CD4-positive, alpha-beta T cell treated with Interleukin-10 for 1 hour (primary cell): ENCODE results near the gene DBNL.

ENCODE experiments used
- DNase-seq: peaks from one replicate; pipeline ENCODE4 v3.0.0-alpha.2; 2020

The DBNL gene

GRCh38 chr7:44045226-44046014 lies 918 bp downstream of the DBNL start:
- DNase-seq: peak; percentile 28

DNA sequence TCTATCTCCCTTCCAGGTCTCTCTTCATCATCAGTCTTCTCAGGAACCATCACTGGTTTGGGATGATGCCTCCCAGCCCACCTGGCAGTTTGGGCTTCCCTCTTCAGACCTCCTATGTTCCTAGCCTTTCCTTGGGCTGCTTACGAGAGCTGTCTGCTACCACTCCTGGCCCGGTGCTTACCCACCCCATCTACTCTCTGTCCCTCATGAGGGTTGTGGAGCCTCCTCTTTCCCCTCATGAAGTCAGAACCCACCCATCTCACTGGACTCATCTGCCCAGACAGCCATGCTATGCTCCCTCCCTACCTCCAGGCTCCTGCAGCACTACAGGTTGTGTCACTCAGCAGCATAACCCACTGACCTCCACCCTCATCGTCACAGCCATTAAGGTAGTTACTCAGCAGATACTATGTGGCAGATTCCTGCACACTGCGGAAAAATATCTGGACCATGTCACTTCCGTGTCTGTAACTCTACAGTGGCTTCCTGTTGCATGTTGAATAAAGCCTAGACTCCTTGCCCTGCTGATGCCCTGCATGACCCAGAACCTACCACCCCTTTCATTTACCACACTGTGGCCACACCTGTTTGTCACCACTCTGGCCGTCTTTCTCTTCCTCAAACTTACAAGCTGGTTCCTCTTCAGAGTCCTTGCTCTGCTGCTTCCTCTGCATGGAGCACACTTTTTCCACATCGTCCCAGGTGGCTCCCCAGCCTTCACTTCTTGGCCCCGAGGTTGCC lies 2.0 kb downstream of the DBNL start:
- DNase-seq: peak; percentile 62

GRCh38 chr7:44048031-44048795 lies 3.7 kb downstream of the DBNL start:
- DNase-seq: no peak

- DNase-seq: no peak
Measured at GRCh38 chr7:44050121-44050914, 5.8 kb downstream of the DBNL start.

GRCh38 chr7:44050915-44051560 lies 6.5 kb downstream of the DBNL start:
- DNase-seq: no peak

DNA sequence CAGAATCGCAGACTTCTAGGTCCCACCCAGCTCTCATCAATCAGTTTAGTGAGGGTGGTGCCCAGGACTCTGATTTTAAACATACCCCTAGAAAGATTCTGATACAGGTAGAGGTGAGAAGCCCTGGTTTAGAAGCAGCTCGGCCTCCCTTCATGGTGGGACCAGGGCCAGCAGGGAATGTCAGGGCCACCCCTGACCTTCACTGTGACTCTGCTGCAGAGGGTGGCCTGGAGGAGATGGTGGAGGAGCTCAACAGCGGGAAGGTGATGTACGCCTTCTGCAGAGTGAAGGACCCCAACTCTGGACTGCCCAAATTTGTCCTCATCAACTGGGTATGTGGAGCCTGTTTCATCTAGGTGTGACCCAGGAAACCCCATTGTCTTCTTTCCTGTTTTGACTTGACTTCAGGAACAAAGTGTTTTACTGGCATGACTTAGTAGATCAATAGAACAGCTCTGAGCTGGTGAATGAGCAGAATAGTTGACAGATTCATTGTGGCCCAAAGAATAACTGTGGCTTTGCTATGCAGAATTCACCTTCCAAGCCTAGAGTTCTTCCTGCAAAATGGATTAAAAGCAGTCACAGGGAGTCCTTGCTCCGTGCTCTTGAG lies 7.2 kb downstream of the DBNL start:
- DNase-seq: no peak

- DNase-seq: no peak
Measured at GRCh38 chr7:44052771-44053365, 8.4 kb downstream of the DBNL start.

DNA sequence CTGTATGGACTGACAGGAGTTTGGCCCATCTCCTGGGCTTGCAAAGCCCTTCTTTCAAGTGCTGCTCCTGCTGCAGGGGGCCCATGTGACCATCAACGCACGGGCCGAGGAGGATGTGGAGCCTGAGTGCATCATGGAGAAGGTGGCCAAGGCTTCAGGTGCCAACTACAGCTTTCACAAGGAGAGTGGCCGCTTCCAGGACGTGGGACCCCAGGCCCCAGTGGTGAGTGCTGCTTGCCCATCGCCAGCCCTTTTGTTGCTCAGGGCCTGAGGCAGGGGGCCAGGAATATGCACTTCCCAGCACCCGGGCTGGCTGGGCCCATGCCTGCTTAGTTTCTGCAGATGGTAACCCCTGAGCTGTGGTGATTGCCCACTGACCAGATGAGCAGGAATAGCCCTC lies 12.2 kb downstream of the DBNL start:
- DNase-seq: no peak

GRCh38 chr7:44057181-44057848 lies 12.8 kb downstream of the DBNL start:
- no peak for DNase-seq

DNA sequence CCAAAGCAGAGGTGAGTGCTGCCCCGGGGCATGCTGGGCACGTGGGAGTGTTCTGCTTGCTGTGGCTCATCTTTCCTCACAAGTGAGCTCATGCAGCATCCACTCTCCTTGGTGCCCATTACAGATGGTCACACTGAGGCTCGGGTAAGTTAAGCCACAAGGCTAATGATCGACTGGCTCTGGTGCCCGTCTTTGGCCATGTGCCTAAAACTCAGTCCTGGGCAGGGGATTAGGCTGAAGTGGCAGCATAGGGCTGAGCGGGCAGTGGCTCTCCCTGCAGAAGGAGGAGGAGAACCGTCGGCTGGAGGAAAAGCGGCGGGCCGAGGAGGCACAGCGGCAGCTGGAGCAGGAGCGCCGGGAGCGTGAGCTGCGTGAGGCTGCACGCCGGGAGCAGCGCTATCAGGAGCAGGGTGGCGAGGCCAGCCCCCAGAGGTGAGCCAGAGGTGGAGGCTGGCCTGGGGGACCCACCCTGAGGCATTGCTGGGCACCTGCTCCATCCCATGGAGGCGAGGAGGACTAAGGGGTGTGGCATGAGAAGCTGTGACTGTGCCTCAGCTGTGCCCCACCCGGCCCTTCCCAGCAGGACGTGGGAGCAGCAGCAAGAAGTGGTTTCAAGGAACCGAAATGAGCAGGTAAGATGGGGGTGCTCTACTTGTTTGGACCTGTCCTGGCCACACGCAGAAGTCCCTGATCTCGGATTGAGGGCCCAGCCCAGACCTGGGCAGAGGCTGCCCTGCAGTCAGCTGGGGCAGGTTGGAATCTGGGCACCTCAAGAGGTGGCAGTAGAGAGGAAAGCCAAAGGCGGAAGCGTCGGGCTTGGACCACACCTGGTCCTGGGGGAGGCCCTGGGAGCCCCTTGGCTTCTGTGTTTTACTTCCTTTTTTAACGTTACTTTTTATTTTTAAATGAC lies 13.6 kb downstream of the DBNL start:
- DNase-seq: no peak

DNA sequence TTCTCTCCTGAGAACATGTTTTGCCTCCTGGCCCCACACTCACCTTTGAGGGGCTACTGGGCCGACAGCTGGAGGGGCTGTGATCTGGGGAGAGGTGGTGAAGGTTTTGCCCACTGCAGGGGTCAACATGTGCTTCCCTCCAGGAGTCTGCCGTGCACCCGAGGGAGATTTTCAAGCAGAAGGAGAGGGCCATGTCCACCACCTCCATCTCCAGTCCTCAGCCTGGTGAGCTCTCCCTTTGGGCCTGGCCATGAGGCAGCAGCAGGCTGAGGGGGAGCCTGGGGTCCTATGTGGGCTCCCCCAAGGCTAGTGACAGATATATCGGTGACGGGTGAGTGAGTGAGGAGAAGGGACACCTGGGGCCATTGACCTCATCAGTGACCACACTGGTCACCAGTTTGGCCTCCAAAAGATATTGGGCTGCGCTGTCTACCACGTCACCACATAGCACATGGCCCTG lies 14.3 kb downstream of the DBNL start:
- DNase-seq: no peak

DNA sequence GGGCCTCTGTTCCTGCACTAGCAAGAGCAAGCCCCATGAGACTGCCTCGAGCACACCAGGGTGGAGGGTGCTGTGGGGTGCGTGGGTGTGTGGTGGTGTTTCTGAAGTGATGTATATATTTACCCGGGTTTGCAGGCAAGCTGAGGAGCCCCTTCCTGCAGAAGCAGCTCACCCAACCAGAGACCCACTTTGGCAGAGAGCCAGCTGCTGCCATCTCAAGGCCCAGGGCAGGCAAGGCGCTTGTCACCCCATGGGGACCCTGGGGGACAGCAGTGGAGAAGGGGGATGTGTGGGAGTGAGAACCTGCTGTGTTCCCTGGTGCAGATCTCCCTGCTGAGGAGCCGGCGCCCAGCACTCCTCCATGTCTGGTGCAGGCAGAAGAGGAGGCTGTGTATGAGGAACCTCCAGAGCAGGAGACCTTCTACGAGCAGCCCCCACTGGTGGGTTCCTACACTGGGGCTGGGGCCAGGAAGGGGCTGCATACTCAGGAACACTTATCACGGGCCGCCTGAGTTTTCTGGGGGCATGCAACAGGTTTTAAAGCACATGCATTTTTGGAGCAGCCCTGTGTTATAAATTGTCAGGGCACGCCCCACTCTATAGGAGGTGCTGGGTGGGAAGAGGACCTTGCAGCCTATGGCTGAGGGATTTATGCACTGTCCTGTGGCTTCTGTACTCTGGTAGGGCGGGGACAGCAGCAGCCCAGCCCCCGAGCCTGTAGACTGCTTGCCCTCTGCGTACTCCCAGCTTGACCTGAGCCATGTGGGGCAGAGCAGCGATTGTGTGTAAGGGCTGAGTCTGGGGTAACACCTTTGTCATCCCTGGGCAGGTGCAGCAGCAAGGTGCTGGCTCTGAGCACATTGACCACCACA lies 15.0 kb downstream of the DBNL start:
- DNase-seq: no peak

- DNase-seq: no peak
Measured at GRCh38 chr7:44060091-44060947, 15.8 kb downstream of the DBNL start.

- no peak for DNase-seq
Measured at GRCh38 chr7:44060948-44061644, 16.6 kb downstream of the DBNL start.

- DNase-seq: no peak
Measured at GRCh38 chr7:44061645-44062179, 17.2 kb downstream of the DBNL start.

DNA sequence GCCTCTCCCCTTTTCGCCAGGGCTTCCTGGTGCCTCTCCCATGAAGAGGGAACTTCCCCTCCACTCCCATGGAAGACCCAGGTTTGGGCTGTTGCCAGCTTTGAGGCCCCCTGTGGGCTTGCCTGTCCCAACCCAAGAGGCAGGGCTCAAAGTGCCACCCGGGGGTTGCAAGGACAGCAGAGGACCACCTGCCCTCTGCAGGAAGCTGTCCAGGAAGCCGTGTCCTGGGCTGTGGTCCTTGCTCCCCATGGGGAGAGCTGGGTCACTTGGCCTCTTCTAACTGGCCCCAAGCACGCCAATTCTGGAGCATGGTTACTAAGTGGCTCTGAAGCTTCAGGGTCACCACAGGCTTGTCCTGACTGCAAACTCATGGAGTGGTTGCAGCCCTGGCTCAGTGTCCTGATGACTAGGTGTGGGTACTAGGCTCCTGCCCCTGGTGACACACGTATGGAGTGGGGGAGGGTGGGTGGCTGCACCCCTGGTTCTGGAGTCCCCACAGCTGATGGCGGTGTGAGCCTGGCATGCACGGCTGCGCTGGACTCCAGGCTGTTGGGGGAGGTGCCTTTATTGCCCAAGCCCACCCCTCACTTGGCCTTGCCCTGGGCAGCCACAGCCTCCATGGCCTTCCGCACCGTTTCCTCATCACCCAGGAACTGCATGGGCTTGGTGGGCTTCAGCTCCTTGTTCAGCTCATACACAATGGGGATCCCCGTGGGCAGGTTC lies 17.8 kb downstream of the DBNL start:
- no peak for DNase-seq
